Activated T-helper 1 cell treated with Interleukin-2 at 50 U/mL for 16 hours (primary cell): ENCODE data around the gene VASP.

Experiments
- DNase-seq: peaks from one replicate; pipeline ENCODE4 v3.0.0-alpha.2; 2020; ENCODE audit warnings: low read depth

VASP gene

GRCh38 chr19:45556835-45557234 lies 49.6 kb downstream of the VASP start:
- DNase-seq, result no peak

GRCh38 chr19:45558399-45558878 lies 51.2 kb downstream of the VASP start:
- DNase-seq, result peak; percentile 30

- DNase-seq, result no peak
These were observed 52.8 kb downstream of the VASP start for GRCh38 chr19:45560038-45560437.

- no peak for DNase-seq
These were observed 53.4 kb downstream of the VASP start for GRCh38 chr19:45560686-45561085.

- no peak for DNase-seq
These were observed 57.0 kb downstream of the VASP start for GRCh38 chr19:45564131-45564780.

- no peak for DNase-seq
These were observed 60.3 kb downstream of the VASP start for GRCh38 chr19:45567609-45568008.

- no peak for DNase-seq
These were observed 61.5 kb downstream of the VASP start for GRCh38 chr19:45568732-45569131.

- peak; percentile 30 for DNase-seq
These were observed 62.5 kb downstream of the VASP start for GRCh38 chr19:45569619-45570421.

- DNase-seq, result no peak
These were observed 64.4 kb downstream of the VASP start for GRCh38 chr19:45571457-45572220.

- DNase-seq, result no peak
These were observed 67.2 kb downstream of the VASP start for GRCh38 chr19:45574526-45574925.

- no peak for DNase-seq
These were observed 67.9 kb downstream of the VASP start for GRCh38 chr19:45575216-45575615.
